GM12878 (cell line): ENCODE results near the gene MPP2. TPM values are rescaled to one million over a fixed set of nuclear protein-coding genes. Genes with fewer than 3 reads are reported as not detected.

Experiments used
- ATAC-seq: fragments of 200-7000 bp; cut with Tn5 transposase; 3 replicates; pipeline ENCODE4 v1.9.1; 2020; ENCODE audit warnings: mild to moderate bottlenecking, moderate library complexity
- BruUV-seq: library from RNA; stranded (reverse); fragments of 400-500 nt; replicated peaks from 2 replicates; lab custom pipeline; 2021; lab: Mats Ljungman, UMichigan
- CTCF ChIA-PET: fragments of 300-600 bp; sonication (Branson Sonifier 250); formaldehyde crosslinking; extraction: SDS; loops from one replicate; lab custom pipeline; 2021; ENCODE audit warnings: inconsistent platforms; lab: Yijun Ruan, JAX
- POLR2A ChIA-PET: fragments of 350-600 bp; formaldehyde crosslinking; extraction: SDS; loops from one replicate; lab custom pipeline; 2021; ENCODE audit warnings: inconsistent platforms; lab: Charles Lee
- RAD21 ChIA-PET: fragments of 300-600 bp; sonication (Branson Sonifier 250); formaldehyde crosslinking; loops from one replicate; lab custom pipeline; 2023; ENCODE audit warnings: antibody characterized with exemption; ENCODE audit not compliant: unreplicated experiment; lab: Charles Lee
- SMC1A ChIA-PET: fragments of 300-600 bp; sonication (Branson Sonifier 250); formaldehyde crosslinking; loops from one replicate; lab custom pipeline; 2023; ENCODE audit not compliant: unreplicated experiment, uncharacterized antibody; lab: Charles Lee
- DNase-seq: peaks from one replicate; pipeline ENCODE4 v3.0.0-alpha.2; 2011; ENCODE audit warnings: low read depth, low spot score
- FAIRE-seq: peaks from 3 replicates; lab custom pipeline; 2011; peaks lifted over from hg19 to GRCh38; lab: Jason Lieb, UNC
- H2AFZ ChIP-seq: 2 replicates; pipeline ENCODE4 v1.6.0; 2011; ENCODE audit warnings: low read depth, low read length, control low read depth; ENCODE audit not compliant: control insufficient read depth
- H3K27ac ChIP-seq: 2 replicates; pipeline ENCODE4 v1.5.1; 2011; ENCODE audit warnings: control low read depth; ENCODE audit not compliant: control insufficient read depth, insufficient read depth
- H3K27me3 ChIP-seq, 2 experiments: replicated peaks in 1 of 2; 2 replicates each; pipeline versions ENCODE4 v1.6.0 to v1.6.1; 2011; ENCODE audit warnings: low read length in 1 of 2; ENCODE audit not compliant: control insufficient read depth in 2 of 2, insufficient read depth in 2 of 2
- H3K36me3 ChIP-seq, 2 experiments: 2 replicates each; pipeline ENCODE4 v1.5.1; 2011; ENCODE audit warnings: low read length in 1 of 2; ENCODE audit not compliant: control insufficient read depth in 2 of 2, insufficient read depth in 2 of 2
- H3K4me1 ChIP-seq: 2 replicates; pipeline ENCODE4 v1.6.1; 2011; ENCODE audit warnings: mild to moderate bottlenecking, low read length, moderate library complexity, mixed read lengths; ENCODE audit not compliant: control insufficient read depth, insufficient read depth
- H3K4me2 ChIP-seq: 2 replicates; pipeline ENCODE4 v1.6.0; 2011; ENCODE audit warnings: control low read depth; ENCODE audit not compliant: control insufficient read depth, insufficient read depth
- H3K4me3 ChIP-seq: fragments of 200-600 bp; sonication (generic); 2 replicates; pipeline ENCODE4 v1.5.1; 2016
- H3K79me2 ChIP-seq: 2 replicates; pipeline ENCODE4 v1.6.0; 2011; ENCODE audit warnings: low read length; ENCODE audit not compliant: control insufficient read depth, insufficient read depth
- H3K9ac ChIP-seq: 2 replicates; pipeline ENCODE4 v1.8.0; 2011; ENCODE audit warnings: low read length, control low read depth, mixed read lengths; ENCODE audit not compliant: control insufficient read depth, insufficient read depth
- H3K9me3 ChIP-seq: replicated peaks from 3 replicates; pipeline ENCODE4 v1.5.1; 2011; ENCODE audit warnings: mild to moderate bottlenecking, low read length; ENCODE audit not compliant: control insufficient read depth, insufficient read depth
- H4K20me1 ChIP-seq: 2 replicates; pipeline ENCODE4 v1.6.0; 2011; ENCODE audit not compliant: control insufficient read depth, insufficient read depth
- CEBPB ChIP-seq, 2 experiments: fragments of 150-350 bp in 1 of 2; IDR thresholded peaks; 2 replicates each; pipeline ENCODE4 v1.6.1; 2012 to 2014; ENCODE audit warnings: low read depth in 2 of 2, low read length in 2 of 2, borderline replicate concordance in 1 of 2, inconsistent platforms in 1 of 2
- KAT2A ChIP-seq: conservative IDR thresholded peaks from 2 replicates; pipeline ENCODE4 v1.6.1; 2011; ENCODE audit warnings: low read depth, low read length; ENCODE audit not compliant: control insufficient read depth
- MTA3 ChIP-seq: IDR thresholded peaks from 2 replicates; pipeline ENCODE4 v1.6.1; 2012; ENCODE audit warnings: low read length, inconsistent platforms, borderline replicate concordance
- MYC ChIP-seq: IDR thresholded peaks from 2 replicates; pipeline ENCODE4 v1.6.1; 2011; ENCODE audit warnings: mild to moderate bottlenecking, low read length, moderate library complexity, inconsistent platforms; ENCODE audit not compliant: insufficient read depth, insufficient replicate concordance, insufficient read length, severe bottlenecking
- NFIC ChIP-seq: IDR thresholded peaks from 2 replicates; pipeline ENCODE4 v1.6.1; 2012; ENCODE audit warnings: low read depth, mild to moderate bottlenecking, inconsistent platforms, low read length, moderate library complexity
- RBBP5 ChIP-seq: fragments of 200-600 bp; sonication (generic); conservative IDR thresholded peaks from 2 replicates; pipeline ENCODE4 v1.6.1; 2016
- TARDBP ChIP-seq: IDR thresholded peaks from 2 replicates; pipeline ENCODE4 v1.6.1; 2016; ENCODE audit warnings: borderline replicate concordance
- WRNIP1 ChIP-seq: IDR thresholded peaks from 2 replicates; pipeline ENCODE4 v1.6.1; 2011; ENCODE audit warnings: low read depth, low read length, improper control_type of control experiment, borderline replicate concordance
- ZNF207 ChIP-seq: fragments of 450-650 bp; IDR thresholded peaks from 2 replicates; pipeline ENCODE4 v1.6.1; 2014; ENCODE audit warnings: antibody characterized with exemption, mild to moderate bottlenecking, borderline replicate concordance
- ZNF592 ChIP-seq: fragments of 450-650 bp; IDR thresholded peaks from 2 replicates; pipeline ENCODE4 v1.6.1; 2017; ENCODE audit warnings: mild to moderate bottlenecking, moderate library complexity
- ZZZ3 ChIP-seq: IDR thresholded peaks from 2 replicates; pipeline ENCODE4 v1.6.1; 2011; ENCODE audit warnings: low read depth; ENCODE audit not compliant: control insufficient read depth, insufficient read length
- WGBS: methylation state at CpG from one replicate; pipeline ENCODE4 v1.1.6; 2016; ENCODE audit warnings: low lambda C conversion rate; ENCODE audit not compliant: insufficient replicate concordance, insufficient coverage; ENCODE audit errors: missing lambda C conversion rate; 5-methylcytosine and 5-hydroxymethylcytosine counted together
- in situ Hi-C: fragments of 300-500 bp; cut with MboI; formaldehyde crosslinking; loops from 9 replicates; pipeline ENCODE4 v1.14.3; 2018; ENCODE audit warnings: mixed read lengths
- intact Hi-C: fragments of 100-400 bp; cut with micrococcal nuclease; formaldehyde crosslinking; loops from one replicate; pipeline ENCODE4 v1.14.2; 2022; ENCODE audit not compliant: unreplicated experiment
- polyA plus RNA-seq, 11 experiments: library from polyadenylated mRNA; depleted of rRNA in 4 of 11; unstranded in 6 of 11; stranded (reverse) in 5 of 11; fragments of >200 nt; fragmentation: Nextera tagmentation in 4 of 11; fragmentation: Illumina TruSeq in 1 of 11; extraction: Ambion mirVana in 4 of 11; extraction: Trizol in 1 of 11; gene quantifications; 1 replicate in 1 of 11; 2 replicates in 10 of 11; pipeline versions ENCODE4 v1.2.1 to v1.2.3, GENCODE V29; 2011 to 2016; ENCODE audit warnings: inconsistent platforms in 2 of 11, missing spikeins in 2 of 11, low read depth in 1 of 11
- total RNA-seq, 4 experiments: library from RNA; depleted of rRNA in 3 of 4; stranded (reverse); fragments of >200 nt in 3 of 4; fragmentation: Illumina TruSeq in 1 of 4; extraction: Trizol in 1 of 4; gene quantifications; 2 replicates each; pipeline versions ENCODE4 v1.2.1 to v1.2.3, GENCODE V29; 2013 to 2021

MPP2 gene
- total and polyA plus RNA-seq, 10 of the 15 experiments (the other 5 are each of a cell fraction or from before 2014, with no cell fraction given): 0.02 to 0.23 (median 0.15) TPM; not detected in 2

GRCh38 chr17:43861960-43862359 lies 45.4 kb downstream of the MPP2 start:
- H3K4me2 ChIP-seq: no peak overlapping the region
- 52% methylated on average over 9 of the region's 9 CpGs for WGBS

More at GRCh38 chr17:43861960-43862359, 45.4 kb downstream of the MPP2 start:
- RAD21 ChIA-PET: no interaction called here
- DNase-seq (no peak), ATAC-seq (no peak), FAIRE-seq (no peak)
- no peak overlapping the region for H2AFZ ChIP-seq
- no peak overlapping the region for H3K27ac ChIP-seq
- no peaks in the 10 kb centered on the region for H3K9me3 ChIP-seq
- no peak overlapping the region for H3K4me3 ChIP-seq
- intact Hi-C loops: no loop called here
- H3K36me3 ChIP-seq: no peaks in the 10 kb centered on the region
- in situ Hi-C loops: no loop called here
- H4K20me1 ChIP-seq: no peaks in the 10 kb centered on the region
- SMC1A ChIA-PET: no interaction called here
- no TSS peak for BruUV-seq
- no peak overlapping the region for H3K9ac ChIP-seq
- TF ChIP-seq CEBPB (IDR thresholded peaks at IDR 0.05; ENCODE audit: borderline replicate concordance in 1 of 2, low read depth in 2 of 2, low read length in 2 of 2) (no peak), MTA3 (no peak), MYC (no peak), TARDBP (no peak), KAT2A (no peak), NFIC (no peak), ZNF207 (no peak), RBBP5 (no peak), ZNF592 (no peak), ZZZ3 (no peak), WRNIP1 (no peak)
- CTCF ChIA-PET: interaction anchor here (1.2 kb wide), 1 partner anchor 15 kb away, joined by 3 read pairs; the partner anchor contains the start of gene CD300LG
- POLR2A ChIA-PET: no interaction called here
- no peaks in the 10 kb centered on the region for H3K79me2 ChIP-seq
- no peaks in the 10 kb centered on the region for H3K4me1 ChIP-seq
- no peaks in the 10 kb centered on the region; a peak in 2 of 4 replicates for H3K27me3 ChIP-seq
